Neuron (in vitro differentiated cells): ENCODE results near the gene STAT5B.
"Not testable (repeated sequence)": the region's sequence is repeated elsewhere in the genome, so short reads cannot be mapped to it uniquely, and the experiment has no call there.

Experiments
- H2AFZ ChIP-seq: one replicate; pipeline ENCODE4 v1.6.1; 2013; ENCODE audit warnings: low read depth, mild to moderate bottlenecking, inconsistent platforms, low read length, moderate library complexity
- H3K27me3 ChIP-seq: one replicate; pipeline ENCODE4 v1.6.1; 2013; ENCODE audit warnings: low read length; ENCODE audit not compliant: insufficient read depth
- H3K36me3 ChIP-seq: one replicate; pipeline ENCODE4 v1.6.1; 2013; ENCODE audit warnings: low read length; ENCODE audit not compliant: insufficient read depth
- H3K4me1 ChIP-seq: one replicate; pipeline ENCODE4 v1.6.1; 2013; ENCODE audit warnings: low read length; ENCODE audit not compliant: insufficient read depth
- H3K4me3 ChIP-seq: 2 replicates; pipeline ENCODE4 v1.5.1; 2013; ENCODE audit warnings: mild to moderate bottlenecking, low read length, moderate library complexity
- H3K9me3 ChIP-seq: one replicate; pipeline ENCODE4 v1.6.1; 2013; ENCODE audit warnings: low read length

The STAT5B gene

GRCh38 chr17:42214156-42214555 lies 62.0 kb downstream of the STAT5B start:
- H3K36me3 ChIP-seq = peaks cover 75% of the 10 kb centered on the region
- no peaks in the 10 kb centered on the region for H3K27me3 ChIP-seq
- H3K4me3 ChIP-seq = no peak overlapping the region
- no peaks in the 10 kb centered on the region for H3K4me1 ChIP-seq
- H2AFZ ChIP-seq = no peak overlapping the region
- no peaks in the 10 kb centered on the region for H3K9me3 ChIP-seq

DNA sequence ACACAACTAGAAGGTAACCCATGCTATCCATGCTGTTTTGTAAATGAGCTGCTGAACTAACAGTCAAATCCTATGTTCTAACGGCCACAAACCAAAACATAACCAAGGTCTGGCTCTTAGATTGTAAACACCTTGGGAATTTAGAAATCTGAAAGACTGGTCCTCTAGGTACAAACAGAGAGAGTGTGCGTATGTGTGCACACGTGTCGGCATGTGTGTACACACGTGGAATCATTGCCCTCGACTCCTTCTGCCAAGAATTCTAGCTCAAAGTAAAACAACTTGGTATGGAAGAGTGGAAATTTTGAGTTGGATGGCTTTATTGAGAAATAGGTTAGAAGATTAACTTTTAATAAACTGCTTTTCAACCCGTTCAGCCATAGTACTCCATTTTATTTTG lies 63.8 kb downstream of the STAT5B start:
- Histone ChIP-seq H2AFZ (no peak overlapping the region), H3K4me1 (no peaks in the 10 kb centered on the region), H3K36me3 (peaks cover 75% of the 10 kb centered on the region), H3K27me3 (no peaks in the 10 kb centered on the region), H3K4me3 (no peak overlapping the region), H3K9me3 (no peaks in the 10 kb centered on the region)

GRCh38 chr17:42211921-42212341 lies 64.3 kb downstream of the STAT5B start:
- H3K4me3 ChIP-seq, H2AFZ ChIP-seq, H3K9me3 ChIP-seq, H3K4me1 ChIP-seq, H3K27me3 ChIP-seq: not testable (repeated sequence)
- peaks cover 75% of the 10 kb centered on the region for H3K36me3 ChIP-seq

GRCh38 chr17:42210046-42210445 lies 66.1 kb downstream of the STAT5B start:
- Histone ChIP-seq H3K9me3 (no peaks in the 10 kb centered on the region), H3K4me3 (no peak overlapping the region), H3K4me1 (no peaks in the 10 kb centered on the region), H2AFZ (no peak overlapping the region), H3K36me3 (peaks cover 75% of the 10 kb centered on the region), H3K27me3 (no peaks in the 10 kb centered on the region)

DNA sequence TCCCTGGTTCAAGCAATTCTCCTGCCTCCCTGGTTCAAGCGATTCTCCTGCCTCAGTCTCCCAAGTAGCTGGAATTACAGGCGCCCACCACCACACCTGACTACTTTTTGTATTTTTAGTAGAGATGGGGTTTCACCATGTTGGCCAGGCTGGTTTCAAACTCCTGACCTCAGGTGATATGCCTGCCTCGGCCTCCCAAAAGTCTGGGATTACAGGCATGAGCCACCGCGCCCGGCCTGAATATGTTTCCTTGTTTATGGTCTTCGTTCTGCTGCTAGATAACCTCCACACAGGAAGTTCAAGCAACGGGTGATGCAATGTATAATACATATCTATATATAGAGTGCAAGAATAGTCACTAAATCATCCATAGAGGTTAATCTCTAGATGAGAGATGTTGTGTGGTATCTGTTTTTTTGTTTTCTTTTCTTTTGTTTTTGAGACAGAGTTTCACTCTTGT lies 70.0 kb downstream of the STAT5B start:
- H3K36me3 ChIP-seq = peaks cover 83% of the 10 kb centered on the region
- not testable (repeated sequence) for H3K4me3 ChIP-seq, H3K4me1 ChIP-seq, H2AFZ ChIP-seq, H3K9me3 ChIP-seq, H3K27me3 ChIP-seq

GRCh38 chr17:42203354-42203753 lies 72.8 kb downstream of the STAT5B start:
- Histone ChIP-seq H2AFZ (no peak overlapping the region), H3K36me3 (peaks cover 75% of the 10 kb centered on the region), H3K27me3 (no peaks in the 10 kb centered on the region), H3K4me1 (peaks cover 10% of the 10 kb centered on the region), H3K4me3 (no peak overlapping the region), H3K9me3 (no peaks in the 10 kb centered on the region)

DNA sequence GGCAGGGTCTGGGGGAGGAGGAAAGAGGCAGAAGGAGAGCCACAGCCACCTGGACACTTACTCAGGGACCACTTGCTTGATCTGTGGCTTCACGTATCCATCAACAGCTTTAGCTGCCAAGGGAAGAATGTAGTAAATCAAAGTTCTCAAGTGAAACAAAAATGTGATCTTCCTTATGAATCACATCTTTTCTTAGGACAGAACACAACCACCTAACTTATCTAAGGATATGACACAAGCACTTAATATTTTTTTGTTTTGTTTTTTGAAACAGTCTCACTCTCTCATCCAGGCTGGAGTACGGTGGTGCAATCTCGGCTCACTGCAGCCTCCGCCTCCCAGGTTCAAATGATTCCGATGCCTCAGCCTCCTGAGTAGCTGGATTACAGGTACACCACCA lies 73.5 kb downstream of the STAT5B start:
- no peaks in the 10 kb centered on the region for H3K27me3 ChIP-seq
- no peaks in the 10 kb centered on the region for H3K9me3 ChIP-seq
- no peak overlapping the region for H2AFZ ChIP-seq
- H3K4me3 ChIP-seq = no peak overlapping the region
- H3K36me3 ChIP-seq = peaks cover 71% of the 10 kb centered on the region
- peaks cover 10% of the 10 kb centered on the region for H3K4me1 ChIP-seq

DNA sequence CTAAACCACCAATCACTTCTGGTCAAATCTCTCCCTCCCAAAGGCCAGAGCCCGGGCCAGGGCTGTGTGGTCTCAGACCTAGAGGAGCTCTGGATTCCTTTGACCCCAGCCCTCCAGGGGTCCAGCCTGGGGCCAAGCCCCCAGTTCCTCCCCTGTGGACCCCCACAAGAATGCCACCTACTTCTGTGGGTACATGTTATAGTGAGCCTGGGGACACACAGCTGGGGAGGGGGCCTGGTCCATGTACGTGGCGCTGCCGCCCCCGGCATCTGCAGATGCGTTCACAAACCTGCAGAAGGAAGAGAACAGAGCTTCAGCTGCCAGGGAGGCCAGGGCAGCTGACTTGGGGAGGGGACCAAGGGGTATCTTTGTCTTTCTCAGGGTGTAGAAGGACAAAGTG lies 74.0 kb downstream of the STAT5B start:
- Histone ChIP-seq H2AFZ (no peak overlapping the region), H3K36me3 (peaks cover 67% of the 10 kb centered on the region), H3K4me1 (peaks cover 10% of the 10 kb centered on the region), H3K27me3 (no peaks in the 10 kb centered on the region), H3K4me3 (no peak overlapping the region), H3K9me3 (no peaks in the 10 kb centered on the region)

- Histone ChIP-seq H3K9me3 (no peaks in the 10 kb centered on the region), H3K4me3 (no peak overlapping the region), H3K27me3 (no peaks in the 10 kb centered on the region), H3K4me1 (peaks cover 10% of the 10 kb centered on the region), H3K36me3 (peaks cover 60% of the 10 kb centered on the region), H2AFZ (no peak overlapping the region)
Measured at GRCh38 chr17:42201458-42201772, 74.8 kb downstream of the STAT5B start.

DNA sequence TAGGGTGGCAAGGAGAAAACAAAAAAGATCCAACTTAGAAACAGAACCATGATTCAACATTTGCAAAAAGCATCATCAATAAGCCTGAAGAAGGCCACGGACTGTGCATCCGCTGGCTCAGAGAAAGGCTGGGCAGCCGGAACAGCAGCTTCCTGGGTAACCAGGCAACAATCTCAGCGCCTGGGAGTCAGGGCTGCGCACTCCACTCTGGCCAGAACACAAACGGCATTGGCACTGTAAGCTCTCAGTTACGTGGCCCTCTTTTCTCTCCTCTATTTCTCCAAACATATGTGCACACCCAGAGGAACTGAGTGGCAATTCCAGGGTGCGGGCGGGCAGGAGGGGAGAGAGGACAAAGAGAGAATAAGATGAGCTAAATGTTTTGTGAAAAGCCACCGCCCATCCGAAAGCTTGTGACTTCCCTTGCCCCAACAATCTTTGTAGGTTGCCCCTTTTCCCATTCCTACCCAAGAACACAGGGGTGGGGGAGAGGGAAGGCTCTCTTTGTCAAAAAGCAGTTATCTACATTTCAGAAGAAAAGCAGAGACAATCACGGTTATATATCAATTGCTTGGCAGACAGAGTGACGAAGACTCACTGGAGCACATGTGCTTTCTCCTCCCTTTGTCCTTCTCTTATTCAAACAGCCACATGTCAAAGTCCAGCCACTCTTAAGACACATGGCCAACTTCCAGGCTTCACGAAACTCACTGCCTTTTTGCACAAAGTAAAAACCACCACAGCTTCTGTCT lies 75.3 kb downstream of the STAT5B start:
- peaks cover 10% of the 10 kb centered on the region for H3K4me1 ChIP-seq
- H3K36me3 ChIP-seq = peaks cover 55% of the 10 kb centered on the region
- no peak overlapping the region for H2AFZ ChIP-seq
- no peak overlapping the region for H3K4me3 ChIP-seq
- H3K9me3 ChIP-seq = no peaks in the 10 kb centered on the region
- H3K27me3 ChIP-seq = no peaks in the 10 kb centered on the region

DNA sequence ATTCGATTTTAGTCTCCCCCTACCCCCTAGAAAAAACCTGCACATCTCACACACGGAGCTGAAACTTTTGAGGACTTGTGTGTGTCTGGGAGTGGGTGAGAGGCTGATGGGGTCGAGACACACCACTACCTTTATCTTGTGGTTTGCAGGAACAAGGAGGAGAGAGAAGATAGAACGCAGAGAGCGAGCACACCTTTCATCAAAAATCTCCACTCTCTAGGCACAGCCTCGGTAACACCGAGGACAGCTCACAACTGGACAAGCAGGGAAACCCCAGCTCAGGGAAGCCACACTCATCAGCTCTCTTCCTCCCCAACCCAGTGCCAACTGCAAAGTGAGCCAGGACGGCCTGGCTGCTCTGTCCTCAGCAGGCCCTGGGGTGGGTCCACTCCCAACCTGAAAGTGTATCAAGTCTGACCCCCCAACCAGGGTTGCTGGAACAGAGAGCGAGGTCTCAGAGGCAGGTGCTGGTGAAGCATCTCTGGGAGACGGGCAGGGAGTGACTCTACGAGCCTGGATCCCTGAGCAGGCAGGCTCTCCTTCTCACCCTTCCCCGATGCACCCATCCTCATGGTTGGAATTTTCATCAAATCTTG lies 76.7 kb downstream of the STAT5B start:
- Histone ChIP-seq H3K27me3 (no peaks in the 10 kb centered on the region), H2AFZ (no peak overlapping the region), H3K9me3 (no peaks in the 10 kb centered on the region), H3K4me1 (peaks cover 10% of the 10 kb centered on the region), H3K4me3 (no peak overlapping the region), H3K36me3 (peaks cover 43% of the 10 kb centered on the region)

GRCh38 chr17:42198897-42199296 lies 77.3 kb downstream of the STAT5B start:
- Histone ChIP-seq H3K4me3 (no peak overlapping the region), H3K36me3 (peaks cover 37% of the 10 kb centered on the region), H3K4me1 (peaks cover 13% of the 10 kb centered on the region), H2AFZ (no peak overlapping the region), H3K27me3 (no peaks in the 10 kb centered on the region), H3K9me3 (no peaks in the 10 kb centered on the region)

DNA sequence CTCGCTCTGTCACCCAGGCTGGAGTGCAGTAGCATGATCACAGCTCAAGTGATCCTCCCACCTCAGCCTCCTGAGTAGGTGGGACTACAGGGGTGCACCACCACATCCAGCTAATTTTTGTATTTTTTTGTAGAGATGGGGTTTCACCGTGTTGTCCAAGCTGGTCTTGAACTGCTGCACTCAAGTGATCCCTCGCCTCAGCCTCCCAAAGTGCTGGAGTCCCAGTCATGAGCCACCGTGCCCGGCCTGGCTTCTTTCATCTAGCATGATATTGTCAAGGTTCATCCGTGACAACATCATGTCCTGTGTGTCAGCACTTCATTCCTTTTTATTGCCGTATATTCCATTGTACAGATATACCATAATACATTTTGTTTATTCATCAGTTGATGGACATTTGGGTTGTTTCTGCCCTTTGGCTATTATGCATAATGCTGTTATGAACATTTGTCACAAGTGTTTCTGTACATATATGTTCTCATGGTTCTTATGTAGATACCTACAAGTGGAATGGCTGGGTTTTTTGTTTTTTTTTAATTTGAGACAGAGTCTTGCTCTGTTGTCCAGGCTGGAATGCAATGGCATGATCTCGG lies 78.5 kb downstream of the STAT5B start:
- H3K4me1 ChIP-seq = peaks cover 18% of the 10 kb centered on the region
- no peak overlapping the region for H3K4me3 ChIP-seq
- H3K9me3 ChIP-seq = no peaks in the 10 kb centered on the region
- no peaks in the 10 kb centered on the region for H3K27me3 ChIP-seq
- no peak overlapping the region for H2AFZ ChIP-seq
- H3K36me3 ChIP-seq = peaks cover 28% of the 10 kb centered on the region
